NCI-H774 (cell line): ENCODE data around the gene PACRG.

Experiments
- DNase-seq: peaks from one replicate; lab custom pipeline; 2025; lab: John Stamatoyannopoulos, UW

Gene PACRG

GRCh38 chr6:162864911-162865310 lies 137.1 kb downstream of the PACRG start:
- no peak for DNase-seq

GRCh38 chr6:162866656-162867055 lies 138.9 kb downstream of the PACRG start:
- DNase-seq = no peak

- no peak for DNase-seq
Observed at GRCh38 chr6:162868397-162868796, 140.6 kb downstream of the PACRG start.

GRCh38 chr6:162871966-162872365 lies 144.2 kb downstream of the PACRG start:
- no peak for DNase-seq

GRCh38 chr6:162873537-162873936 lies 145.8 kb downstream of the PACRG start:
- DNase-seq = no peak

GRCh38 chr6:162875070-162875469 lies 147.3 kb downstream of the PACRG start:
- DNase-seq = no peak

GRCh38 chr6:162882801-162883481 lies 155.2 kb downstream of the PACRG start:
- DNase-seq = no peak

- no peak for DNase-seq
Observed at GRCh38 chr6:162887981-162888689, 160.4 kb downstream of the PACRG start.

GRCh38 chr6:162889303-162889702 lies 161.5 kb downstream of the PACRG start:
- DNase-seq = no peak

- no peak for DNase-seq
Observed at GRCh38 chr6:162898011-162898410, 170.2 kb downstream of the PACRG start.

- DNase-seq = no peak
Observed at GRCh38 chr6:162899148-162899547, 171.4 kb downstream of the PACRG start.

- no peak for DNase-seq
Observed at GRCh38 chr6:162900503-162900902, 172.7 kb downstream of the PACRG start.

- no peak for DNase-seq
Observed at GRCh38 chr6:162904069-162904663, 176.4 kb downstream of the PACRG start.

GRCh38 chr6:162906479-162906878 lies 178.7 kb downstream of the PACRG start:
- DNase-seq = no peak

- no peak for DNase-seq
Observed at GRCh38 chr6:162907876-162908481, 180.2 kb downstream of the PACRG start.

GRCh38 chr6:162913206-162913605 lies 185.4 kb downstream of the PACRG start:
- DNase-seq = no peak

- DNase-seq = no peak
Observed at GRCh38 chr6:162917506-162917905, 189.7 kb downstream of the PACRG start.

- no peak for DNase-seq
Observed at GRCh38 chr6:162921062-162921461, 193.3 kb downstream of the PACRG start.

GRCh38 chr6:162921510-162922040 lies 193.8 kb downstream of the PACRG start:
- DNase-seq = no peak

- no peak for DNase-seq
Observed at GRCh38 chr6:162922563-162923166, 194.9 kb downstream of the PACRG start.

- no peak for DNase-seq
Observed at GRCh38 chr6:162934844-162935243, 207.1 kb downstream of the PACRG start.

- DNase-seq = no peak
Observed at GRCh38 chr6:162940426-162940825, 212.7 kb downstream of the PACRG start.
